Testis (tissue), 3 donors: Measurements from ENCODE around the gene ZNF91. TPM values are rescaled to one million over a fixed set of nuclear protein-coding genes. Genes with fewer than 3 reads are reported as not detected.
"Not testable (repeated sequence)": the region's sequence is repeated elsewhere in the genome, so short reads cannot be mapped to it uniquely, and the experiment has no call there.

Source experiments
- DNase-seq: peaks from one replicate; pipeline ENCODE4 v3.0.0-alpha.2; 2019
- H3K27ac ChIP-seq, 2 donors: fragments of 200-600 bp; sonication (generic); one replicate each; pipeline ENCODE4 v1.5.1; 2019
- H3K27me3 ChIP-seq: fragments of 200-600 bp; sonication (generic); one replicate; pipeline ENCODE4 v1.5.1; 2019
- H3K36me3 ChIP-seq: fragments of 200-600 bp; sonication (generic); one replicate; pipeline ENCODE4 v1.5.1; 2017; ENCODE audit warnings: low read depth; ENCODE audit errors: missing control alignments
- H3K4me1 ChIP-seq: fragments of 200-600 bp; sonication (generic); one replicate; pipeline ENCODE4 v1.5.1; 2019
- H3K4me3 ChIP-seq, 2 donors: fragments of 200-600 bp; sonication (generic); one replicate each; pipeline ENCODE4 v1.5.1; 2017 to 2019
- H3K9me3 ChIP-seq: fragments of 200-600 bp; sonication (generic); one replicate; pipeline ENCODE4 v1.5.1; 2017
- CTCF ChIP-seq, 3 experiments: fragments of 450-650 bp in 2 of 3; fragments of 200-600 bp in 1 of 3; sonication (generic) in 1 of 3; IDR thresholded peaks; one replicate each; pipeline ENCODE4 v1.5.1; 2016 to 2019; ENCODE audit warnings: antibody characterized with exemption in 3 of 3, mild to moderate bottlenecking in 2 of 3, moderate library complexity in 1 of 3
- POLR2A ChIP-seq: fragments of 450-650 bp; IDR thresholded peaks from one replicate; pipeline ENCODE4 v1.6.1; 2017; ENCODE audit warnings: antibody characterized with exemption, mild to moderate bottlenecking, moderate library complexity
- WGBS, 2 donors: methylation state at CpG; one replicate each; pipeline ENCODE4 v1.1.5; 2018; 5-methylcytosine and 5-hydroxymethylcytosine counted together
- intact Hi-C: fragments of 100-400 bp; cut with DNase I; formaldehyde crosslinking; loops from one replicate; pipeline ENCODE4 v1.15.1; 2023; ENCODE audit warnings: low total_unique reads
- polyA plus RNA-seq: library from polyadenylated mRNA; stranded (reverse); fragments of 350-450 nt; fragmentation: Illumina TruSeq; extraction: RNeasy Lipid Tissue Mini Kit (QIAGEN cat#74804); gene quantifications from one replicate; pipeline ENCODE4 v1.2.3, GENCODE V29; 2014; ENCODE audit warnings: low read depth, low replicate concordance; ENCODE audit not compliant: insufficient read depth
- total RNA-seq, 2 donors: library from RNA; depleted of rRNA; stranded (reverse); fragments of >200 nt; gene quantifications; one replicate each; pipeline ENCODE4 v1.2.3, GENCODE V29; 2016

Gene ZNF91
- total and polyA plus RNA-seq, 3 donors from 2014 or later: 50.1 to 101 (median 96.1) TPM

- 97% methylated on average over 7 of the region's 7 CpGs for WGBS, 2 donors
- no peaks in the 10 kb centered on the region for H3K27me3 ChIP-seq
- TF ChIP-seq POLR2A (no peak), CTCF (IDR thresholded peaks at IDR 0.05) (no peak)
- H3K4me1 ChIP-seq: no peaks in the 10 kb centered on the region
- DNase-seq: no peak
- H3K27ac ChIP-seq: no peak overlapping the region
- H3K36me3 ChIP-seq: no peaks in the 10 kb centered on the region
- intact Hi-C loops: no loop called here
- no peaks in the 10 kb centered on the region for H3K9me3 ChIP-seq
- H3K4me3 ChIP-seq: no peak overlapping the region
These were observed 48.6 kb downstream of the ZNF91 start for GRCh38 chr19:23346696-23347095.

- H3K27me3 ChIP-seq: no peaks in the 10 kb centered on the region
- H3K4me1 ChIP-seq: no peaks in the 10 kb centered on the region
- no peak for DNase-seq
- 83 to 89% methylated on average over 4 of the region's 4 CpGs for WGBS, 2 donors
- H3K9me3 ChIP-seq: no peaks in the 10 kb centered on the region
- H3K36me3 ChIP-seq: no peaks in the 10 kb centered on the region
- intact Hi-C loops: no loop called here
- no peak overlapping the region for H3K4me3 ChIP-seq
- H3K27ac ChIP-seq: no peak overlapping the region
- TF ChIP-seq CTCF (IDR thresholded peaks at IDR 0.05) (no peak), POLR2A (no peak)
These were observed 49.4 kb downstream of the ZNF91 start for GRCh38 chr19:23345838-23346237.

GRCh38 chr19:23343434-23344010 lies 51.7 kb downstream of the ZNF91 start:
- Histone ChIP-seq H3K36me3 (no peaks in the 10 kb centered on the region), H3K9me3 (no peaks in the 10 kb centered on the region), H3K4me3 (no peak overlapping the region), H3K27me3 (no peaks in the 10 kb centered on the region), H3K4me1 (no peaks in the 10 kb centered on the region), H3K27ac (no peak overlapping the region)
- no peak for DNase-seq
- WGBS, 2 donors: 92 to 96% methylated on average over 5 of the region's 5 CpGs
- intact Hi-C loops: no loop called here
- TF ChIP-seq CTCF (IDR thresholded peaks at IDR 0.05) (no peak), POLR2A (no peak)

DNA sequence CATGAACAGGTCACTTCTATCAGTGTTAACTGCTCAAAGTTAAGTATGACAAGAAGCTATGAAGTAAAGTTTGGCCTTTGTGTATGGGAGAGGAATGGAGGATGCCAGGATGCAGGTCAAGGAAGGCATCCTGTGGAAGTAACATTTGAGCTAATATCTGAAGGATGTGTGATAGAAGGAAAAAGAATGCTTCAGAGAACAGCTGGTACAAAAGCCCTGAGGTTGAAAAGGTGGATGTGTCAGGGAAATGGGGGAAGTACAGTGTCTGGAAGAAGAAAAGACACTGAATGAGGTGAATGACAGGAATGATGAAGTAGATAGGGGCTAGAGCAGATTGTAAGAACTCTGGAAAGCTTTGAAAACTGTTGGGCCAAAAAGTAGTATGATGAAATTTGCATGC lies 67.1 kb downstream of the ZNF91 start:
- TF ChIP-seq POLR2A: no peak
- TF ChIP-seq CTCF (IDR thresholded peaks at IDR 0.05): no peak
- DNase-seq: no peak

GRCh38 chr19:23321953-23322549 lies 73.2 kb downstream of the ZNF91 start:
- Histone ChIP-seq H3K4me1 (no peaks in the 10 kb centered on the region), H3K27ac (no peak overlapping the region), H3K4me3 (no peak overlapping the region), H3K27me3 (no peaks in the 10 kb centered on the region), H3K36me3 (no peaks in the 10 kb centered on the region), H3K9me3 (no peaks in the 10 kb centered on the region)
- intact Hi-C loops: loop anchor here (2.0 kb wide), 1 partner anchor 145 kb away; no protein-coding TSS in a partner anchor
- 81 to 85% methylated on average over 4 of the region's 4 CpGs for WGBS, 2 donors
- TF ChIP-seq POLR2A: no peak
- TF ChIP-seq CTCF (IDR thresholded peaks at IDR 0.05): no peak
- no peak for DNase-seq

More for the DNA sequence above, 67.1 kb downstream of the ZNF91 start:
- Histone ChIP-seq H3K4me3 (no peak overlapping the region), H3K9me3 (no peaks in the 10 kb centered on the region), H3K36me3 (no peaks in the 10 kb centered on the region), H3K4me1 (no peaks in the 10 kb centered on the region), H3K27me3 (no peaks in the 10 kb centered on the region), H3K27ac (no peak overlapping the region)
- intact Hi-C loops: no loop called here

- H3K4me1 ChIP-seq, H3K27ac ChIP-seq, H3K9me3 ChIP-seq, H3K4me3 ChIP-seq, intact Hi-C loops, DNase-seq, H3K36me3 ChIP-seq, H3K27me3 ChIP-seq: not testable (repeated sequence)
These were observed 73.9 kb downstream of the ZNF91 start for GRCh38 chr19:23321403-23321802.

- H3K9me3 ChIP-seq, DNase-seq, H3K36me3 ChIP-seq, H3K4me1 ChIP-seq, H3K27ac ChIP-seq, H3K4me3 ChIP-seq, intact Hi-C loops, H3K27me3 ChIP-seq: not testable (repeated sequence)
- 91 to 96% methylated on average over 3 of the region's 3 CpGs for WGBS, 2 donors
These were observed 75.7 kb downstream of the ZNF91 start for GRCh38 chr19:23319571-23319970.
